C4-2B (cell line): Measurements from ENCODE around the gene PTPRT.

Experiments used
- H3K27ac ChIP-seq: fragments of 450-650 bp; 2 replicates; pipeline ENCODE4 v1.5.1; 2017
- ZFX ChIP-seq: fragments of 450-650 bp; IDR thresholded peaks from 2 replicates; pipeline ENCODE4 v1.6.1; 2017
- TF ChIP-seq, protein P1 (sequence below): fragments of 450-650 bp; conservative IDR thresholded peaks from 2 replicates; pipeline ENCODE4 v1.5.1; 2017; ENCODE audit warnings: mild to moderate bottlenecking

Gene PTPRT

GRCh38 chr20:43043887-43044286 is 145.8 kb downstream of the PTPRT start:
- no peak for TF ChIP-seq ZFX
- TF ChIP-seq, protein P1, sequence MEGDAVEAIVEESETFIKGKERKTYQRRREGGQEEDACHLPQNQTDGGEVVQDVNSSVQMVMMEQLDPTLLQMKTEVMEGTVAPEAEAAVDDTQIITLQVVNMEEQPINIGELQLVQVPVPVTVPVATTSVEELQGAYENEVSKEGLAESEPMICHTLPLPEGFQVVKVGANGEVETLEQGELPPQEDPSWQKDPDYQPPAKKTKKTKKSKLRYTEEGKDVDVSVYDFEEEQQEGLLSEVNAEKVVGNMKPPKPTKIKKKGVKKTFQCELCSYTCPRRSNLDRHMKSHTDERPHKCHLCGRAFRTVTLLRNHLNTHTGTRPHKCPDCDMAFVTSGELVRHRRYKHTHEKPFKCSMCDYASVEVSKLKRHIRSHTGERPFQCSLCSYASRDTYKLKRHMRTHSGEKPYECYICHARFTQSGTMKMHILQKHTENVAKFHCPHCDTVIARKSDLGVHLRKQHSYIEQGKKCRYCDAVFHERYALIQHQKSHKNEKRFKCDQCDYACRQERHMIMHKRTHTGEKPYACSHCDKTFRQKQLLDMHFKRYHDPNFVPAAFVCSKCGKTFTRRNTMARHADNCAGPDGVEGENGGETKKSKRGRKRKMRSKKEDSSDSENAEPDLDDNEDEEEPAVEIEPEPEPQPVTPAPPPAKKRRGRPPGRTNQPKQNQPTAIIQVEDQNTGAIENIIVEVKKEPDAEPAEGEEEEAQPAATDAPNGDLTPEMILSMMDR = no peak

DNA sequence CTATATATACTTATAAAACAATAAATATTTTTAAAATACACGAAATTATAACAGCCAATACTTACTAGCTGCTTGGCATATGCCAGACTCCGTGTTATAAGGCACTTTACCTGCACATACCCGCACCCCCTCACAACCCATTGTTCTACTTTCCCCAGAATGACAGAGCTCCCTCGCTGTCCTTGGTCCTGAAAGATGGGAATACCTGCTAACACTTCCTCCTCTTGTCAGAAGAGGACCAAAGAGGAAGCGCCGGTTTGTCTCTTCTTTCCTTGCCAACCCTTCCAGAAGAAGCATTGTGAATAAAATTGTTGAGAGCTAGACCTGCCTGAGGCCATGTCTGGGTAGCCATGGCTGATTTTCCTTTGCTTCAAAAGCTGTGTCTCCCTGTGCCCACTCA is 149.3 kb downstream of the PTPRT start:
- TF ChIP-seq ZFX = no peak
- TF ChIP-seq, protein P1 = no peak
- no peak overlapping the region for H3K27ac ChIP-seq

More at GRCh38 chr20:43043887-43044286, 145.8 kb downstream of the PTPRT start:
- no peak overlapping the region for H3K27ac ChIP-seq

- TF ChIP-seq, protein P1 = no peak
- no peak for TF ChIP-seq ZFX
- peak overlapping the region; percentile 28; the same call in 1 of the 2 replicates for H3K27ac ChIP-seq
Measured at GRCh38 chr20:43037605-43038309, 151.9 kb downstream of the PTPRT start.

DNA sequence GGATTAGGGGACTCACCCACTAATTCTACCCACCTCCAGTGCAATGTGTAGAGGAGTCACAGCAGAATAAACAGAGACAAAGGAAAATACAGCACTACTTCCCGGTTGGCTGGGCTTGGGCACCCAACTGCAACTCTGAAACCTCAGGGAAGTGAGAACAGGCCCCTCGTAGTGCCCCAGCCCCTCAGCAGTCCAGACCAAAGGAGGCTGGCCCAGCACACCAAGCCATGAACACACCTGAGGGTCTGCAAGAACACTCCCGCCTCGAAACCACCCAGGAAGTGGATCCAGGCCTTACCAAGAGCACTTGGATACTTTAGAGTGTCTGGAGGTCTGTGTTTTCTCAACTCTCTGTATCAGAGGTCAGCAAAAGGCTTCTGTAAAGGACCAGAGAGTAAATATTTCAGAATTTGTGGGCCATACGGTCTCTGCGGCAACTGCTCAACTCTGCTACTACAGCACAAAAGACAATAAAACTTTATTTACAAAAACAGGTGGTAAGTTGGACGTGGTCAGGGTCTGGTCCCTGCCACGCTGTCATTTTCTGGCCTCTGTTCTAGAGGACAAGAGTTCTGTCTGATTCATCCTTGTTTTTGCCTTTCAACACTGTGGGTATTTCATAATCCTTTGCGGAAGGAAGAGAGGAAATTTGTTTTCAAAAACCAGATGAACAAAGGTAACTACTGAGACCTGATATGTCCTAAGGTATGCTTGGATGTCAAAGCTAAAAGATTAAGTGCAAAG is 154.6 kb downstream of the PTPRT start:
- no peak overlapping the region for H3K27ac ChIP-seq
- TF ChIP-seq ZFX = no peak
- TF ChIP-seq, protein P1 = no peak

DNA sequence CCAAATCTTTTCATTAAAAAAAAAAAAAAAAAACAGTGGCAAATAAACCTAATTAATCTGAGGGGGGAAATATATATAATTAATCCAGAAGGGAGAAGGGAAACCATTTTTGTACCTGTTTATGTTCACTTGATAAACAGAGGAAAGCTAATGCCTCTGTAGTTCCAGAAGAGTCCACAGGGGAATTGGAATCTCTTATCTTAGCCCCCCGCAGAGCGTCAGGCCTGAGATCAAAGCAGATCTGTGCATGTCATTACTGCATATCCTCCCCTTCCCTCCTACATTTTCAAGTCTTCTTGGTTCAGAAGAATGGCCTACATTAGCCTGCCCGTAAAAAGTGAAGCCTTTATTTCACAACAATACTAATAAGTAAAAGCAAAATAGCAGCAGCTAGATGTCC is 157.2 kb downstream of the PTPRT start:
- no peak overlapping the region for H3K27ac ChIP-seq
- TF ChIP-seq, protein P1 = no peak

GRCh38 chr20:43029176-43029575 is 160.5 kb downstream of the PTPRT start:
- H3K27ac ChIP-seq = no peak overlapping the region
- TF ChIP-seq ZFX = no peak
- TF ChIP-seq, protein P1 = no peak

GRCh38 chr20:43028470-43028869 is 161.2 kb downstream of the PTPRT start:
- no peak for TF ChIP-seq ZFX
- TF ChIP-seq, protein P1 = no peak
- H3K27ac ChIP-seq = no peak overlapping the region
